Measurements from ENCODE around the gene GARNL3. TPM values are rescaled to one million over a fixed set of nuclear protein-coding genes. Genes with fewer than 3 reads are reported as not detected.
A peak's percentile ranks its signal among the peaks of the same experiment; 100 is the strongest.

Gene GARNL3
- total RNA-seq, 3 donors from 2014 or later: 13.4 to 44.8 (median 26.2) TPM

DNA sequence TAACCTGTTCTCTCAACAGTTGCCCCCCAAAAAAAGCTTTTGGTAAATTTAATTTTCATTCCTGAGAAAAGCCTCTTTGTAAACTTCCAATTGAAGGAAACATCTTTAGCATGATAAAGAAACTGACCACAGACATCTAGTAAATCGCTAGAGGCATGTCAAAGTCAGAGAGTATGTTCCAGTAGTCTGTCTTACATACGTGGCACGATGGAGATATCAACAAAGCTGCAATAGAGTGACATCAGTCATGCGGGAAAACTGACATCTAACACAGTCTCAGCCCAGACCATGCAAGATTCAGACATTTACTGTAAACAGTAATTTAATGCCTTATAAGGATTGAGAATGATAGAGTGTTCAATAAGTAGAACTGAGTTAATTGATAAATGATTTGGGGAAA lies 45.1 kb downstream of the GARNL3 start:
- TF ChIP-seq POLR2AphosphoS5 (IDR thresholded peaks at IDR 0.05) (no peak), POLR2A (IDR thresholded peaks at IDR 0.05) (no peak)
- TF ChIP-seq, protein P1, sequence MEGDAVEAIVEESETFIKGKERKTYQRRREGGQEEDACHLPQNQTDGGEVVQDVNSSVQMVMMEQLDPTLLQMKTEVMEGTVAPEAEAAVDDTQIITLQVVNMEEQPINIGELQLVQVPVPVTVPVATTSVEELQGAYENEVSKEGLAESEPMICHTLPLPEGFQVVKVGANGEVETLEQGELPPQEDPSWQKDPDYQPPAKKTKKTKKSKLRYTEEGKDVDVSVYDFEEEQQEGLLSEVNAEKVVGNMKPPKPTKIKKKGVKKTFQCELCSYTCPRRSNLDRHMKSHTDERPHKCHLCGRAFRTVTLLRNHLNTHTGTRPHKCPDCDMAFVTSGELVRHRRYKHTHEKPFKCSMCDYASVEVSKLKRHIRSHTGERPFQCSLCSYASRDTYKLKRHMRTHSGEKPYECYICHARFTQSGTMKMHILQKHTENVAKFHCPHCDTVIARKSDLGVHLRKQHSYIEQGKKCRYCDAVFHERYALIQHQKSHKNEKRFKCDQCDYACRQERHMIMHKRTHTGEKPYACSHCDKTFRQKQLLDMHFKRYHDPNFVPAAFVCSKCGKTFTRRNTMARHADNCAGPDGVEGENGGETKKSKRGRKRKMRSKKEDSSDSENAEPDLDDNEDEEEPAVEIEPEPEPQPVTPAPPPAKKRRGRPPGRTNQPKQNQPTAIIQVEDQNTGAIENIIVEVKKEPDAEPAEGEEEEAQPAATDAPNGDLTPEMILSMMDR (IDR thresholded peaks at IDR 0.05): no peak
- Histone ChIP-seq H3K4me3 (no peak overlapping the region), H3K27me3 (no peaks in the 10 kb centered on the region), H3K27ac (no peak overlapping the region), H3K36me3 (no peaks in the 10 kb centered on the region), H3K9me3 (no peaks in the 10 kb centered on the region), H3K4me1 (no peaks in the 10 kb centered on the region)
- DNase-seq (ENCODE audit: low spot score in 2 of 2): no peak
- intact Hi-C loops (cut with DNase I; ENCODE audit: low total_unique reads): no loop called here

DNA sequence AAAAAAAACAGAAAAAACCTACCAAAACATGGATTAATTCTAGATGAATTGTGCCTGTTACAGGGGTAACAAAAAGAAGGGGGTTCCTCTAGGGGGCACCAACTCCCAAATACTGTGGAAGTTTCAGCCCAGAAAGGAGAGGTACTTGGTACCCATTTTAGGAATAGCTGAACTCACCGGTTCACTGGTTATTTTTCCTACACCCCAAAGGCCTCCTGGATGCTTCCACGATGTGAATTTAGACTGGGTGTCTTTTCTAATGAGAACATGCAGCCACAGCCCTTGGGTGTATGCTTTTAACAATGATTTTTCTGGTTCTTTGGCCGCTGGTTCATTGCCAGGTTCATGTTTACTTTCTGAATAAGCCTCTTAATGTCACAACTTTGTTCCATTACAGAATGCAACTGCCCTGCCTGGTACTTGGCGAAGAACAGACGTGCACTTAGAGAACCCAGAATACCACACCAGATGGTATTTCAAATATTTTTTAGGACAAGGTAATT lies 46.7 kb downstream of the GARNL3 start:
- H3K27ac ChIP-seq: peak overlapping the region in 1 of 2 donors; percentile 3
- no peak for DNase-seq (ENCODE audit: low spot score in 2 of 2)
- no peaks in the 10 kb centered on the region for H3K4me1 ChIP-seq
- no peaks in the 10 kb centered on the region for H3K27me3 ChIP-seq
- TF ChIP-seq POLR2AphosphoS5 (IDR thresholded peaks at IDR 0.05): no peak
- TF ChIP-seq, protein P1 (IDR thresholded peaks at IDR 0.05): peak in 1 of 3 donors; percentile 13
- H3K36me3 ChIP-seq: no peaks in the 10 kb centered on the region
- H3K9me3 ChIP-seq: no peaks in the 10 kb centered on the region
- intact Hi-C loops (cut with DNase I; ENCODE audit: low total_unique reads): no loop called here
- H3K4me3 ChIP-seq: no peak overlapping the region

DNA sequence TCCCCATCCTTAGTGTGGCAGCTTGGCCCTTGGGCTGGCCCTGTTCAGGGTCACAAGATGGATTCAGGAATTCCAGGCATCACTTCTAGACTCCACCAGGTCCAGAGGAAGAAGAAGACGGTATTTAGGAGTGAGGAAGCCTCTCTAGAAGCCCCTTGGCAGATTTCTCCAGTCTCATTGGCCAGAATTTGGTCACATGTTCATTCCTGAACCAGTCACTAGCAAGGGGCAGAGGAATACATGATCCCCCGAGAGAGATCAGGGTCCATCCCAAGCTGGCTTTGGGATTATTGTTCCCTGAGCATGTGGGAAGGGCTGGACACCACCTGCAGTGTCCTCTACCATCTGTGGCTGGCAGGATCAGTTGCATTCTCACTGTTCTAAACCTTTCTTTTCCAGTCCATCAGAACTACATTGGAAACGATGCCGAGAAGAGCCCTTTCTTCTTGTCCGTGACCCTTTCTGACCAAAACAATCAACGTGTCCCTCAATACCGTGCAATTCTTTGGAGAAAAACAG lies 48.5 kb downstream of the GARNL3 start:
- Histone ChIP-seq H3K27me3 (no peaks in the 10 kb centered on the region), H3K4me1 (no peaks in the 10 kb centered on the region), H3K4me3 (no peak overlapping the region), H3K9me3 (no peaks in the 10 kb centered on the region), H3K27ac (no peak overlapping the region), H3K36me3 (no peaks in the 10 kb centered on the region)
- intact Hi-C loops (cut with DNase I; ENCODE audit: low total_unique reads): no loop called here
- TF ChIP-seq, protein P1 (IDR thresholded peaks at IDR 0.05): no peak
- DNase-seq (ENCODE audit: low spot score in 2 of 2): no peak

DNA sequence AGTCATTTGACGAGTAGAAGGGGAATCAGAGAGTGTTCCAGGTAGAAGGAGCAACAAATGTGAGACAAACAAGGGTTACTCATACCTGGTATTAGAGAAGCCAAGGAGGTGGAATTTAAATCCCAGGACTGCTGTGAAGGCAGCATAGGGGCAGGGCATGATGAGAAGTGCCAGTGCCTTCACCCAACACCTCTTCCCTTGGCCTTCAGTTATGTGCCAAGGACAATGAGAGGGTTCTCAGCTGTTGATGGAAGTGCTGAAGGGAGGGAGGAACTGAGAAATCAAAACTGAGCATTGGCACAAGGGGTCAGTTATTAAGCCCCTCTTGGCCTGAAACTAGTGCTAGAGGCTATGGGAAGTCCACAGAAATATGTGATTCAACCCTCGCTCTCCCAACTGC lies 50.3 kb downstream of the GARNL3 start:
- no peak for TF ChIP-seq POLR2AphosphoS5 (IDR thresholded peaks at IDR 0.05)
- no peak for TF ChIP-seq POLR2A (IDR thresholded peaks at IDR 0.05)
- TF ChIP-seq, protein P1 (IDR thresholded peaks at IDR 0.05): no peak
- H3K4me3 ChIP-seq: no peak overlapping the region
- peaks cover 0 to 3% of the 10 kb centered on the region in 2 donors for H3K4me1 ChIP-seq
- no peak overlapping the region for H3K27ac ChIP-seq
- H3K36me3 ChIP-seq: no peaks in the 10 kb centered on the region
- no peaks in the 10 kb centered on the region for H3K27me3 ChIP-seq
- H3K9me3 ChIP-seq: no peaks in the 10 kb centered on the region
- DNase-seq (ENCODE audit: low spot score in 2 of 2): no peak
- intact Hi-C loops (cut with DNase I; ENCODE audit: low total_unique reads): no loop called here

DNA sequence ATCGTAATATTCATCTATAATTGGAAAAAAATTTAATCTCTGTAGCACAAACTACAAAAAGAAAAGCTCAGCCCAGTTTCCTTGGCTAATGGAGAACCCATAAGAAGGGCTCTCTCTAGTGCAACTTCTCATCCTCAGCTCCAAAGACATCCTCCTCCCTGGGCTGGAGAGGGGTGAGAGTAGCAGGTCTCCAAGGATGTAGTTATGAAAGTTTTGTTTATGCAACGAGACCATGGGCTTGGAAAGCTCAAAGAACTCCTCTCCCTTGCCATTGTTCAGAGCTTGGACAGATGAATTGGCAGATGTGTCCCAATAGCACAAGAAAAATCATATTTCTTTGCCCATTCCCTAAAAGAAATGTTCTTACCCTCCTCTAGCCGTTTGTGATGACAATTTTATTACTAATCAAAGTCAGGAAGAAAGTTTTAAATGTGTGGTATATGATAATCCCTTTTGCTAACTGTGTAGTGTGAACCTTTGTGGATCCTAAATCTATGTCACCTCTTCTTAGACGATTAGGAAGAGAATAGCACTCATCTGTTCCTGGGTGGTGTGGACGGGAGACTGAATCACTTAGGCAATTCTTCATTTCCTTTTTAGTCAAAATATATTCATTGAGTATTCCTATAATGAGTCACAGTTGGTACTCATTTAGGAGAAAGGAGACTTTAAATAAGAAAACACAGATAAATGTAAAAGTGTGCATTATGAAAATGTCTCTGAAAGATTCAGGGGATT lies 52.2 kb downstream of the GARNL3 start:
- Histone ChIP-seq H3K36me3 (no peaks in the 10 kb centered on the region), H3K9me3 (no peaks in the 10 kb centered on the region), H3K4me3 (no peak overlapping the region), H3K4me1 (peaks cover 0 to 4% of the 10 kb centered on the region in 2 donors), H3K27me3 (no peaks in the 10 kb centered on the region), H3K27ac (no peak overlapping the region)
- DNase-seq (ENCODE audit: low spot score in 2 of 2): no peak
- intact Hi-C loops (cut with DNase I; ENCODE audit: low total_unique reads): no loop called here
- no peak for TF ChIP-seq POLR2AphosphoS5 (IDR thresholded peaks at IDR 0.05)
- TF ChIP-seq POLR2A (IDR thresholded peaks at IDR 0.05): no peak
- TF ChIP-seq, protein P1 (IDR thresholded peaks at IDR 0.05): no peak

Measured in breast epithelium (tissue), 4 donors.